ENCODE results near the gene IL1F10.
"Not testable (repeated sequence)": the region's sequence is repeated elsewhere in the genome, so short reads cannot be mapped to it uniquely, and the experiment has no call there.

DNA sequence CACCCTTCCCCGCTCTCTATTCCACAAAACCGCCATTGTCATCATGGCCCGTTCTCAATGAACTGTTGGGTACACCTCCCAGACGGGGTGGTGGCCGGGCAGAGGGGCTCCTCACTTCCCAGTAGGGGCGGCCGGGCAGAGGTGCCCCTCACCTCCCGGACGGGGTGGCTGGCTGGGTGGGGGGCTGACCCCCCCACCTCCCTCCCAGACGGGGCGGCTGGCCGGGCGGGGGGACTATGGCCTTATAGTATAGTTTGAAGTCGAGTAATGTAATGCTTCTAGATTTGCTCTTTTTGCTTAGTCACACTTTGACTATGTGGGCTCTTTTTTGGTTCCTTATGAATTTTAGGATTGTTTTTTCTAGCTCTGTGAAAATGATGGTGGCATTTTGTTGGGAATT is 28.5 kb downstream of the IL1F10 start:
- not testable (repeated sequence) for TF ChIP-seq POLR2A, CTCF (IDR thresholded peaks at IDR 0.05)

Measured in lower leg skin (tissue), 3 donors.